NT2/D1 (cell line): ENCODE data around the gene TARS3.

ENCODE experiments used
- DNase-seq: peaks from one replicate; pipeline ENCODE4 v3.0.0-alpha.2; 2011; ENCODE audit warnings: low read depth, low spot score
- H3K27me3 ChIP-seq: 2 replicates; pipeline ENCODE4 v1.6.0; 2011; ENCODE audit warnings: mild to moderate bottlenecking; ENCODE audit not compliant: insufficient read length, insufficient read depth
- H3K36me3 ChIP-seq: 2 replicates; pipeline ENCODE4 v1.6.1; 2011; ENCODE audit warnings: mild to moderate bottlenecking, low read length, mixed read lengths; ENCODE audit not compliant: insufficient read depth, insufficient read length
- H3K4me1 ChIP-seq: 2 replicates; pipeline ENCODE4 v1.5.1; 2011; ENCODE audit not compliant: insufficient read depth, insufficient read length
- H3K4me3 ChIP-seq: 2 replicates; pipeline ENCODE4 v1.5.1; 2011; ENCODE audit warnings: low read depth; ENCODE audit not compliant: insufficient read length
- H3K9ac ChIP-seq: 2 replicates; pipeline ENCODE4 v1.6.0; 2011; ENCODE audit warnings: low read depth; ENCODE audit not compliant: insufficient read length
- H3K9me3 ChIP-seq: 2 replicates; pipeline ENCODE4 v1.5.1; 2011; ENCODE audit warnings: mild to moderate bottlenecking, low read length; ENCODE audit not compliant: insufficient read depth
- SUZ12 ChIP-seq: IDR thresholded peaks from 2 replicates; pipeline ENCODE4 v1.6.1; 2011; ENCODE audit not compliant: insufficient read length, insufficient read depth; ENCODE audit errors: extremely low read depth
- YY1 ChIP-seq: IDR thresholded peaks from 2 replicates; pipeline ENCODE4 v1.6.1; 2011; ENCODE audit not compliant: insufficient read length, insufficient read depth
- ZNF274 ChIP-seq: IDR thresholded peaks from 2 replicates; pipeline ENCODE4 v1.6.1; 2011; ENCODE audit warnings: mild to moderate bottlenecking, low read depth, low read length

The TARS3 gene

DNA sequence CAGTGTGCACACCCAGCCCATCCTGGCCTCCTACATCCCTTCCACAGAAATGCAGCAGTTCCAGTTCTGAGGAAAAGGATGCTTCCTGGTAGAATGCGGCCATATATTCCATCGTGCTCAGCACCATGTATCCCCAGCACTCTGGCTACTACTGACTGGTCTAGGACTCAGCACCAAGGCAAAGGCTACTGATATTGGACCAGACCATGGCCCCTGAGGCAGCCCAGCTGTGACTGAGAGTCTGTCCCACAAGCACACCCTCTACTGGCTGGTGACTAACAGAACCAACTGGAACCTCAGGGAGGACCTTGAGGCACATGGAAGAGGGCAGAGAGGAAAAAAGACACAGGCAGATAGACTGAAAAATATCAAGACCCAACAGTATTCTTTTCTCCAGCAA is 30.0 kb downstream of the TARS3 start:
- Histone ChIP-seq H3K4me3 (no peak overlapping the region), H3K27me3 (no peaks in the 10 kb centered on the region), H3K4me1 (no peaks in the 10 kb centered on the region), H3K9me3 (no peaks in the 10 kb centered on the region), H3K36me3 (peaks cover 51% of the 10 kb centered on the region), H3K9ac (no peak overlapping the region)
- no peak for DNase-seq
- TF ChIP-seq ZNF274 (no peak), YY1 (no peak), SUZ12 (no peak)

DNA sequence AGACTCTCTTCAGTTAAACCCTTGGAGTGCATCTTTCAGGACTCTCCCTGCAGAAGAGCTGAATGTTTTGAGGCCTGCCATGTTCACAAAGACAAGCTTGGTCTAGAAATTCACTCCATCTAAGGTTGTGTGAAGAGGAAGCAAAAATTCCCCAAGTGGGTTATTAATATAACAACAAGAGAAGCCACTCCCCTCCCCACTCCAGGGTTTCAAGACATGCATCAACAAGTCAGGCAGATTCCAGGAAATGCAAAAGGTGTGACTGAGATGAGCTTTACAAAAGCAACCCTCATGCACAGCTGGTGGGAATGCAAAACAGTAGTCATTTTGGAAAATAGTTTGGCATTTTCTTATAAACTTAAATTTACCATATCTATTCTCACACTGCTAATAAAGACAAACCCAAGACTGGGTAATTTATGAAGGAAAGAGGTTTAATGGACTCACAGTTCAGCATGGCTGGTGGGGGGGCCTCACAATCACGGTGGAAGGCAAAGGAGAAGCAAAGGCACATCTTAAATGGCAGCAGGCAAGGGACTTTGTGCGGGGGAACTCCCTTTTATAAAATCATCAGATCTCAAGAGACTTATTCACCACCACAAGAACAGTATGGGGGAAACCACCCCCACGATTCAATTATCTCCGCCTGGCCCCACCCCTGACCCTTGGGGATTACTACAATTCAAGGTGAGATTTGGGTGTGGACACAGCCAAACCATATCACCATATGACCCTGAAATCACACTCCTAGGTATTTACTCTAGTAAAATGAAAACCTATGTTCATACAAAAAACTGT is 31.3 kb downstream of the TARS3 start:
- Histone ChIP-seq H3K9me3 (no peaks in the 10 kb centered on the region), H3K27me3 (no peaks in the 10 kb centered on the region), H3K4me3 (no peak overlapping the region), H3K9ac (no peak overlapping the region), H3K36me3 (peaks cover 49% of the 10 kb centered on the region), H3K4me1 (no peaks in the 10 kb centered on the region)
- no peak for TF ChIP-seq YY1
- TF ChIP-seq ZNF274 = no peak
- TF ChIP-seq SUZ12 = no peak
- no peak for DNase-seq

DNA sequence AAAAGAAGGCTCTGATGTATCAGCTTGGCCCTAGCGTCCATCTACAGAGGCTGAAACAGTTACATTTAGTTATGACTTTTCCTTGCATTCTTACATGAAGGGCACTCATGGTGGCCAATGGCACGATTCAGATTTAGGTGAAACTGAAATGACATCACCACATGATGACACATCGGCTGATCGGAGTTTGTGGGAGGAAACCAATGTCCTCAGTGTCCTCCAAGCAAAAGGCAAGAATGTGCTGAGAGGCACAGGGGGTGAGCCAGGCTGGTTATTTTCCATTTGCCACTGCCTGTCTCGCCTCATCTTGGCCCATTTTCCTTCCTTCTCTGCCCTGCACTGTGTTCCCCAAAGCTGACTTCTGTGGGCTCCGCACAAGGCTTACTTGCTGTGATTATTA is 34.4 kb downstream of the TARS3 start:
- Histone ChIP-seq H3K9me3 (no peaks in the 10 kb centered on the region), H3K9ac (no peak overlapping the region), H3K4me1 (no peaks in the 10 kb centered on the region), H3K4me3 (no peak overlapping the region), H3K27me3 (no peaks in the 10 kb centered on the region), H3K36me3 (peaks cover 37% of the 10 kb centered on the region)
- TF ChIP-seq YY1 (no peak), ZNF274 (no peak), SUZ12 (no peak)
- DNase-seq = no peak

DNA sequence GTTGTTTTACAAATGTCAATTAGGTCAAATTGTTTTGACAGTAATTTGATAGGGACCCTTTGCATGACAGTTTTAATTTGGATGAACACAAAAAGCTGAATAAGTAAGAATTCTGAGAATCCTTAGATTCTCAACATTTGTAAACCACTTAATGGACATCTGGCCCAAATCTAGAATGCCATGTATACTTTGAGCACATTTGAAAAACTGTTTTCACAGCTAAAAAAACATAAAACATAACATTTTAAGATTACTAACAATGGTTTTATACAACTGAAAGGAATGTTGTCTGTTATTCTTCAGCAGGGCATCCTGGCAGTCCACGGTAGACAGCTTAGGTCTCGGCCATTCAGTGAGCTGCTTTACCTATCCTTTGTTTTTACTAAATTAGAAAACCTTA is 37.6 kb downstream of the TARS3 start:
- Histone ChIP-seq H3K9me3 (no peaks in the 10 kb centered on the region), H3K4me1 (no peaks in the 10 kb centered on the region), H3K9ac (no peak overlapping the region), H3K4me3 (no peak overlapping the region), H3K27me3 (no peaks in the 10 kb centered on the region), H3K36me3 (peaks cover 41% of the 10 kb centered on the region)
- no peak for DNase-seq
- TF ChIP-seq SUZ12 (no peak), YY1 (no peak), ZNF274 (no peak)

DNA sequence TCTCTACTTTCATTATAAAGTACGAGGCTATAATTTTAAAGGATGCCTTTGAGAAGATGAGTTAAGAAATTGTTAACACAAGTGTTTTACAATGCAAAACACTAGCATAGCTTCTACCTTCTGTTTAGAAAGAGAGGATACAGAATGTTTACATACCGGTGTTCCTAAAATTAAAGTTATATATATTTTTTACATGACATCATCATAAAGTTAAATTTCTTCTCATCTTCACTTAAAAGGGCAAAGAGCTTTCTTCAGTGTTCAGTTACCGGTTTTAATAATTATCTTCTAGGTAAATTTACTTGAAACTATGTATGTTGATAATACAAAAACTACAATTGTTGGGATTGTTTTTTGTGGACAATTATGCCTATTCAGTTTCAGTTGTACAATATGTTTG is 39.4 kb downstream of the TARS3 start:
- TF ChIP-seq SUZ12 (no peak), YY1 (no peak), ZNF274 (no peak)
- no peaks in the 10 kb centered on the region for H3K9me3 ChIP-seq
- no peak overlapping the region for H3K4me3 ChIP-seq
- peaks cover 44% of the 10 kb centered on the region for H3K36me3 ChIP-seq
- no peaks in the 10 kb centered on the region for H3K4me1 ChIP-seq
- no peak for DNase-seq
- no peaks in the 10 kb centered on the region for H3K27me3 ChIP-seq
- no peak overlapping the region for H3K9ac ChIP-seq

DNA sequence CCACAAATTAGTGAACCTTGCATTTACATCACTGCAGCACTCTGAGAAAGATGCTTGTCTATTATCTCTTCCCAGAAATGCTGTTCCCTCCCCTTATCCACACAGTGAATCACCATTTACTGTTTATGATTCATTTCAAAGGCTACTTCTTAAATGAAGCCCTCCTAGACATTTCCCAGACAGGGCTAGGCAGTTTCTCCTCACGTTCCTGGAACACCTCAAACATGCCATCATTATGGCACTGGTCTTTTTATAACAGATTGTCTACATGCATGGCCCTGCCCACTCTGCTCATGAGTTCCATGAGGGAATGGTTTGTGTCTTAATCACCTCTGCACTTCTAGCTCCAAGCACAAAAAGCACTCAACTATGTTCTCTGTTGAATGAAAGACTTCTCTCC is 39.9 kb downstream of the TARS3 start:
- Histone ChIP-seq H3K9me3 (no peaks in the 10 kb centered on the region), H3K9ac (no peak overlapping the region), H3K36me3 (peaks cover 43% of the 10 kb centered on the region), H3K27me3 (no peaks in the 10 kb centered on the region), H3K4me1 (no peaks in the 10 kb centered on the region), H3K4me3 (no peak overlapping the region)
- TF ChIP-seq SUZ12 = no peak
- no peak for TF ChIP-seq YY1
- no peak for TF ChIP-seq ZNF274
- DNase-seq = no peak

DNA sequence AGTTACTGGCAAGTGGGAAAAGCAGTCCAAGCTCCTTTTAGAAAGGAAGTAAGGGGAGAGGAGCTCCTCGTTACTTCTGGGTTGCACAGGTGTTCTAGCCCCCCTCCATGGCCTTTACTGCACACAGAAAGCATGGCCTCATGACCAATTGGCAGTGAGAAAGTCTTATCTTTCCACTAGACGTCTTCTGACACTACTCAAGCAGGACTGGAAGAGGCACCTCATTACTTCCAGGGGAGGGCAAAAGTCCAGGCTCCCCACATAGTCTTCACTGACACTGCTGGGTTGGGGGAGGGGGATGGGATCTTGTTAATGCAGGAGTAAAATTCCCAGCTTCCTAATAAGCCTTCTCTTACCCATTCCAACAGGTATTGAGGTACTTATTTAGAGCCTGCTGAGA is 44.5 kb downstream of the TARS3 start:
- H3K9ac ChIP-seq = no peak overlapping the region
- H3K36me3 ChIP-seq = peaks cover 43% of the 10 kb centered on the region
- H3K4me1 ChIP-seq = no peaks in the 10 kb centered on the region
- no peaks in the 10 kb centered on the region for H3K27me3 ChIP-seq
- no peak for TF ChIP-seq YY1
- no peak for TF ChIP-seq SUZ12
- no peak for TF ChIP-seq ZNF274
- no peaks in the 10 kb centered on the region for H3K9me3 ChIP-seq
- DNase-seq = no peak
- no peak overlapping the region for H3K4me3 ChIP-seq

DNA sequence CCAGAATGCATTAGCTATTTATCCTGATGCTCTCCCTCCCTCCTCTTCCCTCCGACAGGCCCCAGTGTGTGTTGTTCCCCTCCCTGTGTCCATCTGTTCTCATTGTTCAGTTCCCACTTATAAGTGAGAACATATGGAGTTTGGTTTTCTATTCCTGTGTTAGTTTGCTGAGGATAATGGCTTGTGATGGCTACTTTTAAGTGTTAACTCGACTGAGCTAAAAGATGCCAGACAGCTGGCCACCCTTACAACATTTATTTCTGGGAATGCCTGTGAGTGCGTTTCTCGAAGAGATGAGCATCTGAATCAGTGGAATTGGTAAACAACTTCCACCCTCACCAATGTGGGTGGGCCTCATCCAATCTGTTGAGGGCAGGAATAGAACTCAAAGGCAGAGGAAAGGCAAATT is 47.3 kb downstream of the TARS3 start:
- H3K4me3 ChIP-seq = no peak overlapping the region
- no peaks in the 10 kb centered on the region for H3K4me1 ChIP-seq
- no peak for DNase-seq
- H3K36me3 ChIP-seq = peaks cover 47% of the 10 kb centered on the region
- no peaks in the 10 kb centered on the region for H3K27me3 ChIP-seq
- H3K9me3 ChIP-seq = no peaks in the 10 kb centered on the region
- no peak for TF ChIP-seq YY1
- no peak for TF ChIP-seq ZNF274
- no peak for TF ChIP-seq SUZ12
- H3K9ac ChIP-seq = no peak overlapping the region
